Stimulated activated CD4-positive, alpha-beta T cell treated with anti-CD3 and anti-CD28 coated beads, TNF-alpha, amount 100 ng/mL, for 1 hour (primary cell): ENCODE measurements around the gene CCDC197.

Experiments used
- DNase-seq, 3 donors: peaks; one replicate each; pipeline ENCODE4 v3.0.0-alpha.2; 2020; ENCODE audit warnings: low read depth in 3 of 3, low spot score in 1 of 3

The CCDC197 gene

GRCh38 chr14:93960774-93961438, 36.2 kb upstream of the CCDC197 start:
- DNase-seq = no peak

GRCh38 chr14:93961620-93962019, 35.5 kb upstream of the CCDC197 start:
- DNase-seq = no peak

- no peak for DNase-seq
Observed at GRCh38 chr14:93962701-93963601, 34.1 kb upstream of the CCDC197 start.

GRCh38 chr14:93963692-93964091, 33.4 kb upstream of the CCDC197 start:
- DNase-seq = no peak

GRCh38 chr14:93964281-93964680, 32.8 kb upstream of the CCDC197 start:
- no peak for DNase-seq

- DNase-seq = no peak
Observed at GRCh38 chr14:93964820-93965286, 32.2 kb upstream of the CCDC197 start.

GRCh38 chr14:93965287-93965821, 31.7 kb upstream of the CCDC197 start:
- DNase-seq = no peak

- DNase-seq = no peak
Observed at GRCh38 chr14:93965946-93966474, 31.1 kb upstream of the CCDC197 start.

- no peak for DNase-seq
Observed at GRCh38 chr14:93967637-93968250, 29.4 kb upstream of the CCDC197 start.

GRCh38 chr14:93969082-93969828, 27.8 kb upstream of the CCDC197 start:
- no peak for DNase-seq

GRCh38 chr14:93970585-93970964, 26.5 kb upstream of the CCDC197 start:
- DNase-seq = peak; percentile 49 to 57 (median 56)

- DNase-seq = peak in 1 of 3 donors; percentile 43
Observed at GRCh38 chr14:93970965-93971634, 26.0 kb upstream of the CCDC197 start.

- DNase-seq = no peak
Observed at GRCh38 chr14:93971635-93972027, 25.5 kb upstream of the CCDC197 start.

GRCh38 chr14:93972618-93973205, 24.4 kb upstream of the CCDC197 start:
- no peak for DNase-seq

- DNase-seq = no peak
Observed at GRCh38 chr14:93973607-93974006, 23.5 kb upstream of the CCDC197 start.

- no peak for DNase-seq
Observed at GRCh38 chr14:93974299-93974698, 22.8 kb upstream of the CCDC197 start.

- DNase-seq = no peak
Observed at GRCh38 chr14:93974833-93975232, 22.3 kb upstream of the CCDC197 start.

GRCh38 chr14:93975791-93976476, 21.2 kb upstream of the CCDC197 start:
- no peak for DNase-seq

GRCh38 chr14:93976477-93977057, 20.5 kb upstream of the CCDC197 start, which contains the start of gene ASB2:
ASB2 (minus strand) TSS chr14:93976570; CDS start chr14:93964539, 12,031 bp downstream.
- DNase-seq = no peak
